GM18861 (cell line): Measurements from ENCODE around the gene MARCO.
"Not testable (repeated sequence)": the region's sequence is repeated elsewhere in the genome, so short reads cannot be mapped to it uniquely, and the experiment has no call there.

Experiments
- ATAC-seq: cut with Tn5 transposase; IDR thresholded peaks from one replicate; pipeline ENCODE4 v1.9.1; 2021; ENCODE audit not compliant: unreplicated experiment

MARCO gene

DNA sequence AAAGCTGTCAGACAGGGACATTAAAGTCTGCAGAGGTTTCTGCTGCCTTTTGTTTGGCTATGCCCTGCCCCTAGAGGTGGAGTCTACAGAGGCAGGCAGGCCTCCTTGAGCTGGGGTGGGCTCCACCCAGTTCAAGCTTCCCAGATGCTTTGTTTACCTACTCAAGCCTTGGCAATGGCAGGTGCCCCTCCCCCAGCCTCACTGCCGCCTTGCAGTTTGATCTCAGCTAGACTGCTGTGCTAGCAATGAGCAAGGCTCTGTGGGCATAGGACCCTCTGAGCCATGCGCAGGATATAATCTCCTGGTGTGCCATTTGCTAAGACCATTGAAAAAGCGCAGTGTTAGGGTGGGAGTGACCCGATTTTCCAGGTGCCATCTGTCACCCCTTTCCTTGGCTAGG, 61.9 kb downstream of the MARCO start:
- not testable (repeated sequence) for ATAC-seq

DNA sequence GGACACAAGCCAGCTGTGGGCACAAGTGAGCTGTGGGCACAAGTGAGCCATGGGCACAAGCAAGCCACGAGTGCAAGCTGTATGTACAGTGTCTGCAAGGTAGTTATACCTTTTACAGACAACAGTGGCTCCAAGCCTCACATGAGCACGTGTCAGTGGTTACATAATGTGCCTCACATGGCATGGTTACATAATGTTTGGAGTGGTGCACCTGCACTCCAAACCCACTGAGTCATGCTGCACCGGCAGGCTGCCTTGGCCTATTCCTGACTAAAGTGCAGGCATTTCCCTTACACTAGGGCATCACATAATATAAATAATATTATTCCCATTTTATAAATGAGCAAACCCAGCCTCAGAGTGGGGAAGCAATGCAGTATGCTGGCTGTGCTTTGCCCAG, 62.6 kb downstream of the MARCO start:
- no peak for ATAC-seq

DNA sequence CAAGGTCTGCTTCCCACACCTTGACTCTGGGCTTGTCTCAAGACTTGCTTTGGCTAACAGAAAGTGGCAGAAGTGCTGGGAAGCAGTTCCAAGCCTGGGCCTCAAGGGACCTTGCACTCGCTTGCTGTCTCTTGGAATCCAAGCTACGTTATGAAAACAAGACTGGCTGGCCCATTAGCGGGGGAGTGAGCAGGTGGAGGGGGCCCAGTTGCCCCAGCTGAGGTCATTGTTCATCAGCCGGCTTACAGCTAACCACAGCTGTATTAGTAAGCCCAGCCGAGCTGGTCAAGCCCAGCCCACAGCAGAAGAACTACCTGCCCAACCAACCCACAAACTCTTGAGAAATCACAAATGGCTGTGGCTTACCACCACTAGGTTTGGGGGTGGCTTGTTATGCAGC, 63.1 kb downstream of the MARCO start:
- no peak for ATAC-seq

- no peak for ATAC-seq
Measured at GRCh38 chr2:119005555-119005954, 63.6 kb downstream of the MARCO start.

DNA sequence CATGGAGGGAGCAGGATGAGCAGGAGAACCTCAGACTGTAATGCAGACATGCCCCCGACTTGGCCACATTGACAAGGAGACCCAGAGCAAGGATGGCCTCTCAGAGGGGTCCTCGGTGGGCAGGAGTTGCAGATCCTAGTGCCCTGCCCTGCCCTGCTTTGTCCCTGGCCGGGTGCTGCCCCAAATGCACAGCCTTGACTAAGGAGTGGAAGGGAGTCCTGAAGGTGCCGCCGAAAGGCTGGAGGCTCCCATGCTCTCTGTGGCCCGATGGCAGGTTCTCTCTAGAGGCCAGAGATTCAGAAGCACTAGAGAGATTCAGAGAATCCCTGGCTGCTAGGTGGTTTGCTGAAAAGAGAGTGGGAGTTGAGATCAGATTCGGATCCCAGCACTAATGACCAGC, 64.4 kb downstream of the MARCO start:
- no peak for ATAC-seq

DNA sequence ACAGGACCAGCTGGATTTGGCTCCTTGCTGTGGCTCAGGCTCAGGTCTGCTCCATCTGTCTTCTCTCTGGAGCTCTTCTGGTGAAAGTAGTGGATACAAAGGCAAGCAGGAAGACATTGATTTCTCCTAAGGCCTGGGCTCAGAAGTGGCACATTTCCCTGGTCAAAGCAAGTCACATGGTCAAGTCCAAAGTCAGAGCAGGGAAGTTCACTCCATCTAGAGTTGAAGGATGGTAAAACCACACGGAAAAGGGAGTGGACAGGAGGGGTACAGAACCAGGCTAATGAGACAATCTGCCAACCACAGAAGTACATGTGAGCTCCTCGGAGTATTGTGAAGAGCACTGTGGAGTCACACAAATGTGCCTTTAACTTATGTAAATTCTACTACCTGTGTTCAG, 66.1 kb downstream of the MARCO start:
- ATAC-seq = no peak

- ATAC-seq = no peak
Measured at GRCh38 chr2:119009110-119009509, 67.1 kb downstream of the MARCO start.

GRCh38 chr2:119010336-119010735, 68.3 kb downstream of the MARCO start:
- ATAC-seq = no peak

DNA sequence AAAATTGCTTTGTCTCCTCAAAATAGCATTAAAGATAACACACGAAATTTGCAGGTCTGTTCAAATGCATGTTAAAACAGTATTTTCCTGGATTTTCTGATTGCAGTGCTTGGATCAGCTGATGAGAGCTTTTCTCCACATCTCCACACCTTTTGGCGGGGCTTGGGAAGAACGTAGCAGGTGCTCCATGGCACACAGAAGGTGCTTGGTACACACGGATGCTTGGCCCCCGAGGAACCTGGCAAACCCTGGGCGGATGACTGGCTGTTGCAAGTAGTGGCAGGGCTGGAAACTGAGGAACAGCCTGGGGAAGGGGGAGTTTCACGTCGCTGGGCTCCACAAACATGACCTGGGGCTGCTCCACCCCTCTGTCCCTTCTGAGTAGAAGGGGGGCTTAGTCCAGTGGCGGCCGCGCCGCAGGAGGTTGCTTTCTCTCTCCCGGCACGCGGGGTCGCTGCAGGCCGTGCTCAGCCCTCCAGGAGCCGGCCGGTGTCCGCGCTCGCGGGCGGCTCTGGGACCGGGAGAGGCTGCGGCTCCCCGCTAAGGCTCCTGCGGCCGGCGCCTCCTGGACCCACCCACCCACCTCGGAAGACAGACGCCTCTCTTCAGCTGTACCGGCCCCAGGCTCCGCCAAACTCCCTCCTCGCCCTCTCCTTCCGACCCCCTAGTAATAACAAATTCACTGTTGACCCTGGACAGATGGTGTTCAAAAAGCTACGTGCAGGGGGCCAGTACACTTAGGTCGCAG, 69.3 kb downstream of the MARCO start:
- ATAC-seq = no peak

DNA sequence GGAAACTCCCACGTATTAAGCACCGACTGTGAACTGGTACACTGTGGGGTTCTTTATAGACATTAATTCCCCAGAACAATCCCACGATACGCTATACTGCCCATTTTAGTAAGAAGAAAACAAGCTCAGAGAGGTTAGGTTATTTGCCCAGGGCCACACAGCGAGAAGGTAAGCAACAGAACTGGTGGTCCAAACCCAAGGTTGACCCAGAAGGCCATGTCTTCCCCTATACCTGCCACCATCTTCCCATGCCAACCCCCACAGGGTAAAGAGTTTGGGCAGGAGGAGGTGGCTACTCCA, 69.9 kb downstream of the MARCO start:
- no peak for ATAC-seq

GRCh38 chr2:119012345-119013301, 70.6 kb downstream of the MARCO start:
- no peak for ATAC-seq

- ATAC-seq = no peak
Measured at GRCh38 chr2:119013671-119014070, 71.7 kb downstream of the MARCO start.

DNA sequence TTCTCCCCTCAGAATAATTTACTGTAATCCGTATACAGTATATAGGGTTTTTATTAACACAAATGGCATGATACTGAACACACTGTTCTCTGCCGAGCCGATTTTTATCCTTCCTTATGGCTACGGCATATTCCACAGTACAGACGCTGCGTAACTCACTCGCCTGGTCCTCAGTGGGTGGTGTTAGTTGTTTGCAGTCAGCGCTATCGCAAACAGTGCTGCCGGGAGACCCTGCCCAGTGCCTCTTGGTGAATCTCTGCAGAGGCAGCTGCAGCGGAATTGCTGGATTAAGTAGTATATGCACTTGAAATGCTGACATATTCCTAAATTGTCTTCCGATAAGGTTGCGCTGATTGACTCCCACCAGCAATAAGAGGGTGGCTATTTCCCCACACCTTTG, 73.9 kb downstream of the MARCO start:
- no peak for ATAC-seq

DNA sequence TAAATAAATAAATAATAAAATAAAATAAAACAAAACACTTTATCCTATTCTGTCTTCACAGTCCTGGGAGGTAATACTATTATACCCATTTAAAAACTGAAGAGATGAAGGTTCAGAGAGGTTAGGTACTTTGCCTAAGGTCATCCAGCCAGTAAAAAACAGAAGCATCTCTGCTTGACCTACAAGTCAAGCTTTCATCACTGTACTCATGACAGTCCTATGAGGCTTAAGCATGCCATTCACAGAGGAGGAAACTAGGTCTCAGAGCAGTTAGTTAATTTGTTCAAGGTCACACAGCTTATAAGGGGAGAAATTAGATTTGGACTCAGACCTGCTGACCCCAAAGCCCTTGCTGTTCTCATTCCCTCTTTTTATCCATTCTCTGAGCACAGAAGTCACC, 77.5 kb downstream of the MARCO start:
- no peak for ATAC-seq

GRCh38 chr2:119022678-119023077, 80.7 kb downstream of the MARCO start:
- no peak for ATAC-seq

DNA sequence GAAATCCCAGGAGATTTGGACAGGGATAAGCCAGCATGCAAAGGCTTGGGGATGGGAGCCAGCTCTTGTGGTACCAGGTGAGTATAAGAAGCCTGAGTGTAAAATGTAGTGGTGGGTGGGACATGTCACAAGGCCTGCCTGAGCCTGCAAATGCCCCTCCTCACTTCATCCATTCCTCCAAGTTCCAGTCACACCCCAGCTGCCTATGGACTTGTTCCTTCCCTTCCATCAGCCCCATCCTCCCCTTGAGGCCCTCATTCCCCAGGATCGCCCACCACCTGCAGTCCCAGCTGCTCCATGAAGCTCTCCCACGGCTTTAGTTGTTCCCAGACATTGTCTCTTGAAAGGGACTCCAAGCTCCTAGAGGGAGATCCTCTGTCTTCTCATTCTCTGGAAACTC, 81.5 kb downstream of the MARCO start:
- ATAC-seq = no peak

DNA sequence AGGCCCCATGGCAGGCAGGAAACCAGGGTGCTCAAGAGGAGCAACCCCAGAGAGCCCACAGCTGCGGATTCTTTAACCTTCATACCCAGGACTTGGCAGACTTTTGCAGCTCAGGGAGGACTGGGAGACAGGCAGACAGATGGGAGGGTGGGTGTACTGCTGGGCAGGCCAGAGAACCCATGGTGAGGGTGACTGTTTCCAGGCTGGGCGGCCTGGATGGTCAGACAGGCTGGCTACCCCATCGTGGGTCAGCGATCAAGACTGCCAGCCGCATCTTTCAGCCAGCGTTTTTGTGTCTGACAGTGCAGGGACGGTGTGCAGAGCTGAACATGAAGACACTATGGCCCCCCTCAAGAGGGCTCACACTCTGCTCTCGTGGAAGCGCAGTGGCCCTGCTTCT, 82.2 kb downstream of the MARCO start:
- ATAC-seq = no peak

GRCh38 chr2:119024568-119024967, 82.6 kb downstream of the MARCO start:
- no peak for ATAC-seq

- ATAC-seq = no peak
Measured at GRCh38 chr2:119025013-119025412, 83.0 kb downstream of the MARCO start.

GRCh38 chr2:119025762-119026351, 83.9 kb downstream of the MARCO start:
- ATAC-seq = no peak

- no peak for ATAC-seq
Measured at GRCh38 chr2:119026890-119027289, 84.9 kb downstream of the MARCO start.
